Measurements from ENCODE around the gene IFNA5.

IFNA5 gene

GRCh38 chr9:21294904-21295538, 10.1 kb downstream of the IFNA5 start:
- Histone ChIP-seq H3K4me1 (ENCODE audit: control insufficient read depth, insufficient read depth, low read length, poor library complexity, severe bottlenecking) (no peaks in the 10 kb centered on the region), H3K4me3 (ENCODE audit: insufficient read depth, low read depth, low read length, poor library complexity, severe bottlenecking) (no peak overlapping the region), H3K36me3 (ENCODE audit: control insufficient read depth, insufficient read depth, low read length) (no peaks in the 10 kb centered on the region), H3K9me3 (ENCODE audit: control insufficient read depth, low read length) (no peaks in the 10 kb centered on the region), H3K27me3 (replicated peaks; ENCODE audit: control insufficient read depth, insufficient read depth, low read length, poor library complexity, severe bottlenecking) (no peaks in the 10 kb centered on the region), H3K27ac (ENCODE audit: insufficient read depth, low read length, poor library complexity, severe bottlenecking) (no peak overlapping the region)
- DNase-seq, result no peak

GRCh38 chr9:21294364-21294774, 10.7 kb downstream of the IFNA5 start:
- no peaks in the 10 kb centered on the region for H3K27me3 ChIP-seq (replicated peaks; ENCODE audit: control insufficient read depth, insufficient read depth, low read length, poor library complexity, severe bottlenecking)
- DNase-seq, result no peak

DNA sequence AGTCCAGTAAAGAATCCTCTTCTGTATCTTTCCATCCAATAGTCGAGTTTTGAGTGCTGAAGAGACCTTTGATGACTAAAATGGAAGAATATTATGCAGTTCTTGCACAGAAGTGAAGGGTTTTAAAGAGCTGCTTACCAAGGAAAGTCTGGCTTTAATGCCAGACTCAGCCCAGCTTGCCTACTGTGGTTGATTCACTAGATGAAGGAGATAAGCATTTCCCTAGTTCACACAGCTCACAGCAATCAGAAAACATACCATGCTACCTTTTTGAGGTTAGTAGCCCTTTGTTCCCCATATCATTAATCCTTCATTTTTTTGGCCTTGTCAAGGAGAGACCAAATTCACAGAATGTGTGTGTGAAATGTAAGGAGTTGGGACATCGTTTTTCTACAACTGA, 15.3 kb downstream of the IFNA5 start:
- no peaks in the 10 kb centered on the region for H3K9me3 ChIP-seq (ENCODE audit: control insufficient read depth, low read length)
- H3K4me1 ChIP-seq (ENCODE audit: control insufficient read depth, insufficient read depth, low read length, poor library complexity, severe bottlenecking), result no peaks in the 10 kb centered on the region
- no peak overlapping the region for H3K27ac ChIP-seq (ENCODE audit: insufficient read depth, low read length, poor library complexity, severe bottlenecking)
- DNase-seq, result no peak
- no peak overlapping the region for H3K4me3 ChIP-seq (ENCODE audit: insufficient read depth, low read depth, low read length, poor library complexity, severe bottlenecking)
- H3K27me3 ChIP-seq (replicated peaks; ENCODE audit: control insufficient read depth, insufficient read depth, low read length, poor library complexity, severe bottlenecking), result peaks cover 3% of the 10 kb centered on the region
- H3K36me3 ChIP-seq (ENCODE audit: control insufficient read depth, insufficient read depth, low read length), result no peaks in the 10 kb centered on the region

More at GRCh38 chr9:21294364-21294774, 10.7 kb downstream of the IFNA5 start:
- no peak overlapping the region for H3K27ac ChIP-seq (ENCODE audit: insufficient read depth, low read length, poor library complexity, severe bottlenecking)
- no peaks in the 10 kb centered on the region for H3K36me3 ChIP-seq (ENCODE audit: control insufficient read depth, insufficient read depth, low read length)
- H3K9me3 ChIP-seq (ENCODE audit: control insufficient read depth, low read length), result no peaks in the 10 kb centered on the region
- H3K4me1 ChIP-seq (ENCODE audit: control insufficient read depth, insufficient read depth, low read length, poor library complexity, severe bottlenecking), result no peaks in the 10 kb centered on the region
- H3K4me3 ChIP-seq (ENCODE audit: insufficient read depth, low read depth, low read length, poor library complexity, severe bottlenecking), result no peak overlapping the region

DNA sequence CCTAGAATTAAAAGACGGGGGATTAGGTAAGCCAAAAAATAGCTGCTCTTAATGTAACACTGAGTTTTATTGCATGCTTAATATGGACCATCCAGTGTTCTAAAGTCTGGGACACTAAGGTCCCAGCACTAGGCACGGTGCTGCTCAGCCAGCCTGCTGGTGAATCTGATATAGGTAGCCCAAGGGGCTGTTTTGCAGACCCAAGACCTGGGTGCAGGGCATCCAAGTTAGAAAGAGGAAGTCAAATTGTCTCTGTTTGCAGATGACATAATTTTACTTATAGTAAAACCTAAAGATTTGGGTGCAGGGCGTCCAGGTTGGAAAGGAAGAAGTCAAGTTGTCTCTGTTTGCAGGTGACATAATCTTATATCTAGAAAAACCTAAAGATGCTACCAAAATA, 17.8 kb downstream of the IFNA5 start:
- Histone ChIP-seq H3K4me3 (ENCODE audit: insufficient read depth, low read depth, low read length, poor library complexity, severe bottlenecking) (no peak overlapping the region), H3K36me3 (ENCODE audit: control insufficient read depth, insufficient read depth, low read length) (no peaks in the 10 kb centered on the region), H3K9me3 (ENCODE audit: control insufficient read depth, low read length) (no peaks in the 10 kb centered on the region), H3K27me3 (replicated peaks; ENCODE audit: control insufficient read depth, insufficient read depth, low read length, poor library complexity, severe bottlenecking) (peaks cover 3% of the 10 kb centered on the region), H3K27ac (ENCODE audit: insufficient read depth, low read length, poor library complexity, severe bottlenecking) (no peak overlapping the region), H3K4me1 (ENCODE audit: control insufficient read depth, insufficient read depth, low read length, poor library complexity, severe bottlenecking) (no peaks in the 10 kb centered on the region)
- no peak for DNase-seq

DNA sequence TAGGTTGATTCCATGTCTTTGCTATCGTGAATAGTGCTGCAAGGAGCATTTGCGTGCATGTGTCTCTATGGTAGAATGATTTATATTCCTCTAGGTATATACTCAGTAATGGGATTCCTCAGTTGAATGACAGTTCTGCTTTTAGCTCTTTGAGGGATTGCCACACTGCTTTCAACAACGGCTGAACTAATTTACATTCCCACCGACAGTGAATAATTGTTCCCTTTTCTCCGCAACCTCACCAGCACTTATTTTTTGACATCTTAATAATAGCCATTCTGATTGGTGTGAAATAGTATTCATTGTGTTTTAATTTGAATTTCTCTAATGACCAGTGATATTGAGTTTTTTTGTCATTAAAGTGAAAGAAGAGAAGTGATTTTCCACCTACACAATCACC, 18.5 kb downstream of the IFNA5 start:
- no peak for DNase-seq
- H3K27me3 ChIP-seq (replicated peaks; ENCODE audit: control insufficient read depth, insufficient read depth, low read length, poor library complexity, severe bottlenecking), result peaks cover 3% of the 10 kb centered on the region
- H3K27ac ChIP-seq (ENCODE audit: insufficient read depth, low read length, poor library complexity, severe bottlenecking), result no peak overlapping the region

DNA sequence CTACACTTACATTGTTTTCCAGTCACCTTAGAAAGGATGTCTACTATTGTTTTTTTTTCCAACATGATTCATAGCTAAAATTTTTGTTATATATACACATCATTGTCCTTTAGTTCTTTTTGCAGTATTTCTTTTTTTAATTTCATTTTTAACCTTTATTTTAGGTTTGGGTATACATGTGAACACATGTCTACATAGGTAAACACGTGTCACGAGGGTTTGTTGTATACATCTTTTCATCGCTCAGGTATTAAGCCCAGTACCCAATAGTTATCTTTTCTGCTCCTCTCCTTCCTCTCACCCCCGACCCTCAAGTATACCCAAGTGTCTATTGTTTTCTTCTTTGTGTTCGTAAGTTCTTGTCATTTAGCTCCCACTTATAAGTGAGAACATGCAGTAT, 19.0 kb downstream of the IFNA5 start:
- Histone ChIP-seq H3K4me1 (ENCODE audit: control insufficient read depth, insufficient read depth, low read length, poor library complexity, severe bottlenecking) (no peaks in the 10 kb centered on the region), H3K27me3 (replicated peaks; ENCODE audit: control insufficient read depth, insufficient read depth, low read length, poor library complexity, severe bottlenecking) (peaks cover 3% of the 10 kb centered on the region), H3K36me3 (ENCODE audit: control insufficient read depth, insufficient read depth, low read length) (no peaks in the 10 kb centered on the region), H3K27ac (ENCODE audit: insufficient read depth, low read length, poor library complexity, severe bottlenecking) (no peak overlapping the region), H3K9me3 (ENCODE audit: control insufficient read depth, low read length) (no peaks in the 10 kb centered on the region), H3K4me3 (ENCODE audit: insufficient read depth, low read depth, low read length, poor library complexity, severe bottlenecking) (no peak overlapping the region)
- no peak for DNase-seq

More for the DNA sequence above, 18.5 kb downstream of the IFNA5 start:
- Histone ChIP-seq H3K36me3 (ENCODE audit: control insufficient read depth, insufficient read depth, low read length) (no peaks in the 10 kb centered on the region), H3K9me3 (ENCODE audit: control insufficient read depth, low read length) (no peaks in the 10 kb centered on the region), H3K4me3 (ENCODE audit: insufficient read depth, low read depth, low read length, poor library complexity, severe bottlenecking) (no peak overlapping the region), H3K4me1 (ENCODE audit: control insufficient read depth, insufficient read depth, low read length, poor library complexity, severe bottlenecking) (no peaks in the 10 kb centered on the region)

GRCh38 chr9:21281275-21281674, 23.8 kb downstream of the IFNA5 start:
- Histone ChIP-seq H3K27ac (ENCODE audit: insufficient read depth, low read length, poor library complexity, severe bottlenecking) (no peak overlapping the region), H3K9me3 (ENCODE audit: control insufficient read depth, low read length) (no peaks in the 10 kb centered on the region), H3K36me3 (ENCODE audit: control insufficient read depth, insufficient read depth, low read length) (no peaks in the 10 kb centered on the region), H3K4me1 (ENCODE audit: control insufficient read depth, insufficient read depth, low read length, poor library complexity, severe bottlenecking) (no peaks in the 10 kb centered on the region), H3K27me3 (replicated peaks; ENCODE audit: control insufficient read depth, insufficient read depth, low read length, poor library complexity, severe bottlenecking) (peaks cover 3% of the 10 kb centered on the region), H3K4me3 (ENCODE audit: insufficient read depth, low read depth, low read length, poor library complexity, severe bottlenecking) (no peak overlapping the region)
- DNase-seq, result no peak

- Histone ChIP-seq H3K9me3 (ENCODE audit: control insufficient read depth, low read length) (no peaks in the 10 kb centered on the region), H3K4me1 (ENCODE audit: control insufficient read depth, insufficient read depth, low read length, poor library complexity, severe bottlenecking) (no peaks in the 10 kb centered on the region), H3K27ac (ENCODE audit: insufficient read depth, low read length, poor library complexity, severe bottlenecking) (no peak overlapping the region), H3K36me3 (ENCODE audit: control insufficient read depth, insufficient read depth, low read length) (no peaks in the 10 kb centered on the region), H3K27me3 (replicated peaks; ENCODE audit: control insufficient read depth, insufficient read depth, low read length, poor library complexity, severe bottlenecking) (no peaks in the 10 kb centered on the region), H3K4me3 (ENCODE audit: insufficient read depth, low read depth, low read length, poor library complexity, severe bottlenecking) (no peak overlapping the region)
- DNase-seq, result no peak
Observed at GRCh38 chr9:21268347-21268657, 36.8 kb downstream of the IFNA5 start.

- Histone ChIP-seq H3K9me3 (ENCODE audit: control insufficient read depth, low read length) (no peaks in the 10 kb centered on the region), H3K4me3 (ENCODE audit: insufficient read depth, low read depth, low read length, poor library complexity, severe bottlenecking) (no peak overlapping the region), H3K27me3 (replicated peaks; ENCODE audit: control insufficient read depth, insufficient read depth, low read length, poor library complexity, severe bottlenecking) (no peaks in the 10 kb centered on the region), H3K27ac (ENCODE audit: insufficient read depth, low read length, poor library complexity, severe bottlenecking) (no peak overlapping the region), H3K4me1 (ENCODE audit: control insufficient read depth, insufficient read depth, low read length, poor library complexity, severe bottlenecking) (no peaks in the 10 kb centered on the region), H3K36me3 (ENCODE audit: control insufficient read depth, insufficient read depth, low read length) (no peaks in the 10 kb centered on the region)
- DNase-seq, result no peak
Observed at GRCh38 chr9:21267485-21268346, 37.4 kb downstream of the IFNA5 start.

- Histone ChIP-seq H3K27me3 (replicated peaks; ENCODE audit: control insufficient read depth, insufficient read depth, low read length, poor library complexity, severe bottlenecking) (no peaks in the 10 kb centered on the region), H3K27ac (ENCODE audit: insufficient read depth, low read length, poor library complexity, severe bottlenecking) (no peak overlapping the region), H3K4me1 (ENCODE audit: control insufficient read depth, insufficient read depth, low read length, poor library complexity, severe bottlenecking) (no peaks in the 10 kb centered on the region), H3K4me3 (ENCODE audit: insufficient read depth, low read depth, low read length, poor library complexity, severe bottlenecking) (no peak overlapping the region), H3K36me3 (ENCODE audit: control insufficient read depth, insufficient read depth, low read length) (no peaks in the 10 kb centered on the region), H3K9me3 (ENCODE audit: control insufficient read depth, low read length) (no peaks in the 10 kb centered on the region)
- DNase-seq, result no peak
Observed at GRCh38 chr9:21266733-21267484, 38.2 kb downstream of the IFNA5 start.
